H1 (cell line): ENCODE data around the gene OR2H1. TPM values are rescaled to one million over a fixed set of nuclear protein-coding genes. Genes with fewer than 3 reads are reported as not detected.

Experiments used
- CTCF ChIA-PET: fragments of 300-600 bp; sonication (Branson Sonifier 250); formaldehyde crosslinking; loops from one replicate; lab custom pipeline; 2021; ENCODE audit not compliant: partially characterized antibody; lab: Charles Lee
- POLR2A ChIA-PET: fragments of 300-600 bp; sonication (Branson Sonifier 250); formaldehyde crosslinking; loops from one replicate; lab custom pipeline; 2021; ENCODE audit warnings: inconsistent platforms; ENCODE audit not compliant: partially characterized antibody; lab: Charles Lee
- DNase-seq, 2 experiments: peaks; one replicate each; pipeline versions ENCODE4 v3.0.0 to v3.0.0-alpha.2; 2010 to 2022; ENCODE audit warnings: low spot score in 2 of 2, low read depth in 1 of 2, mixed read lengths in 1 of 2
- FAIRE-seq: peaks from 2 replicates; lab custom pipeline; 2011; peaks lifted over from hg19 to GRCh38; lab: Jason Lieb, UNC
- H2AFZ ChIP-seq: 2 replicates; pipeline ENCODE4 v1.8.1; 2012; ENCODE audit warnings: low read length, inconsistent platforms
- H2AK5ac ChIP-seq: 2 replicates; pipeline ENCODE4 v1.6.1; 2013; ENCODE audit warnings: low read depth, low read length
- H2BK120ac ChIP-seq: replicated peaks from 2 replicates; pipeline ENCODE3; 2013; ENCODE audit warnings: low read depth, low read length, inconsistent platforms
- H2BK12ac ChIP-seq: 2 replicates; pipeline ENCODE4 v1.6.1; 2013; ENCODE audit warnings: low read depth, low read length
- H2BK15ac ChIP-seq: 2 replicates; pipeline ENCODE4 v1.6.1; 2013; ENCODE audit warnings: low read length
- H2BK20ac ChIP-seq: 2 replicates; pipeline ENCODE4 v1.6.1; 2013; ENCODE audit warnings: low read length
- H2BK5ac ChIP-seq: 2 replicates; pipeline ENCODE4 v1.6.1; 2013; ENCODE audit warnings: low read depth, low read length
- H3K14ac ChIP-seq: 2 replicates; pipeline ENCODE4 v1.6.1; 2013; ENCODE audit warnings: inconsistent platforms; ENCODE audit not compliant: insufficient read length
- H3K18ac ChIP-seq: 2 replicates; pipeline ENCODE4 v1.6.1; 2013; ENCODE audit warnings: low read length; ENCODE audit errors: extremely low read depth
- H3K23ac ChIP-seq: 2 replicates; pipeline ENCODE4 v1.6.1; 2013; ENCODE audit warnings: inconsistent platforms; ENCODE audit not compliant: insufficient read length
- H3K23me2 ChIP-seq: 2 replicates; pipeline ENCODE4 v1.6.1; 2013; ENCODE audit warnings: low read depth, low read length
- H3K27ac ChIP-seq: 2 replicates; pipeline ENCODE4 v1.6.1; 2011; ENCODE audit warnings: low read depth, low read length, inconsistent platforms
- H3K27me3 ChIP-seq, 4 experiments: replicated peaks in 1 of 4; 1 replicate in 1 of 4; 2 replicates in 3 of 4; pipeline versions ENCODE4 v1.6.1 to v1.8.1; 2011 to 2013; ENCODE audit warnings: low read length in 3 of 4, mild to moderate bottlenecking in 3 of 4, inconsistent platforms in 2 of 4, mixed read lengths in 2 of 4, moderate library complexity in 1 of 4; ENCODE audit not compliant: control insufficient read depth in 3 of 4, insufficient read depth in 3 of 4; ENCODE audit errors: extremely low read depth in 1 of 4
- H3K36me3 ChIP-seq, 4 experiments: 2 replicates each; pipeline versions ENCODE4 v1.6.1 to v1.8.1; 2011 to 2013; ENCODE audit warnings: mild to moderate bottlenecking in 4 of 4, low read length in 3 of 4, moderate library complexity in 2 of 4, control low read depth in 1 of 4, inconsistent platforms in 1 of 4; ENCODE audit not compliant: insufficient read depth in 4 of 4, control insufficient read depth in 2 of 4
- H3K4ac ChIP-seq: replicated peaks from 2 replicates; pipeline ENCODE3; 2013; ENCODE audit warnings: low read length, low read depth, mixed read lengths, inconsistent platforms; ENCODE audit not compliant: insufficient read length
- H3K4me1 ChIP-seq, 4 experiments: replicated peaks in 1 of 4; 1 replicate in 1 of 4; 2 replicates in 3 of 4; pipeline versions ENCODE4 v1.6.1 to v1.8.1; 2011 to 2013; ENCODE audit warnings: low read length in 3 of 4, inconsistent platforms in 2 of 4, mixed read lengths in 1 of 4; ENCODE audit not compliant: insufficient read depth in 4 of 4, control insufficient read depth in 3 of 4
- H3K4me2 ChIP-seq, 2 experiments: 2 replicates each; pipeline versions ENCODE4 v1.6.1 to v1.8.1; 2011 to 2013; ENCODE audit warnings: low read depth in 2 of 2, low read length in 2 of 2, control low read depth in 1 of 2, inconsistent platforms in 1 of 2, mild to moderate bottlenecking in 1 of 2; ENCODE audit not compliant: insufficient read depth in 1 of 2
- H3K4me3 ChIP-seq, 4 experiments: fragments of 200-600, 300-600 bp in 1 of 4; sonication (generic), shearing (Covaris generic), sonication (Bioruptor Twin) in 1 of 4; 2 replicates each; pipeline versions ENCODE4 v1.5.1 to v1.8.1; 2011 to 2016; ENCODE audit warnings: low read length in 4 of 4, low read depth in 3 of 4, control low read depth in 2 of 4, inconsistent platforms in 2 of 4, mild to moderate bottlenecking in 2 of 4, mixed read lengths in 1 of 4, moderate library complexity in 1 of 4; ENCODE audit not compliant: insufficient read depth in 2 of 4; ENCODE audit errors: extremely low read depth in 1 of 4
- H3K56ac ChIP-seq: replicated peaks from 2 replicates; pipeline ENCODE3; 2013; ENCODE audit warnings: low read depth, mild to moderate bottlenecking, mixed read lengths, low read length, inconsistent platforms; ENCODE audit not compliant: insufficient read length
- H3K79me1 ChIP-seq: 2 replicates; pipeline ENCODE4 v1.6.1; 2013; ENCODE audit warnings: low read depth, low read length, control low read depth
- H3K79me2 ChIP-seq, 2 experiments: 2 replicates each; pipeline versions ENCODE4 v1.6.1 to v1.8.1; 2012 to 2013; ENCODE audit warnings: low read length in 2 of 2, mild to moderate bottlenecking in 2 of 2, inconsistent platforms in 1 of 2; ENCODE audit not compliant: insufficient read depth in 2 of 2, control insufficient read depth in 1 of 2
- H3K9ac ChIP-seq, 4 experiments: replicated peaks in 1 of 4; 1 replicate in 1 of 4; 2 replicates in 3 of 4; pipeline versions ENCODE4 v1.6.1 to v1.8.1; 2011 to 2013; ENCODE audit warnings: low read depth in 3 of 4, low read length in 3 of 4, control low read depth in 2 of 4, mild to moderate bottlenecking in 2 of 4, moderate library complexity in 2 of 4, inconsistent platforms in 1 of 4; ENCODE audit errors: extremely low read depth in 1 of 4
- H3K9me3 ChIP-seq, 2 experiments: 2 replicates each; pipeline versions ENCODE4 v1.6.1 to v1.8.1; 2012 to 2013; ENCODE audit warnings: mild to moderate bottlenecking in 2 of 2, moderate library complexity in 2 of 2, control low read depth in 1 of 2, inconsistent platforms in 1 of 2, low read depth in 1 of 2, low read length in 1 of 2, mixed read lengths in 1 of 2; ENCODE audit not compliant: insufficient read depth in 2 of 2
- H4K20me1 ChIP-seq, 2 experiments: replicated peaks in 1 of 2; 2 replicates each; pipeline versions ENCODE3 to v1.8.1; 2011 to 2013; ENCODE audit warnings: inconsistent platforms in 2 of 2, low read length in 2 of 2, mild to moderate bottlenecking in 1 of 2; ENCODE audit not compliant: insufficient read depth in 2 of 2, control insufficient read depth in 1 of 2
- H4K5ac ChIP-seq: 2 replicates; pipeline ENCODE4 v1.6.1; 2013; ENCODE audit warnings: low read length, low read depth, mixed read lengths, inconsistent platforms; ENCODE audit not compliant: insufficient read length
- H4K8ac ChIP-seq: 2 replicates; pipeline ENCODE4 v1.8.0; 2013; ENCODE audit warnings: mild to moderate bottlenecking, moderate library complexity, low read length, inconsistent platforms; ENCODE audit not compliant: insufficient read depth; ENCODE audit errors: extremely low read depth
- H4K91ac ChIP-seq: replicated peaks from 2 replicates; pipeline ENCODE3; 2013; ENCODE audit warnings: low read length, mixed read lengths, inconsistent platforms; ENCODE audit not compliant: insufficient read length
- BRCA1 ChIP-seq: IDR thresholded peaks from 2 replicates; pipeline ENCODE4 v1.6.1; 2012; ENCODE audit warnings: low read depth, low read length, improper control_type of control experiment
- CEBPB ChIP-seq: IDR thresholded peaks from 2 replicates; pipeline ENCODE4 v1.6.1; 2012; ENCODE audit warnings: low read depth, low read length
- JUND ChIP-seq: IDR thresholded peaks from 2 replicates; pipeline ENCODE4 v1.6.1; 2011; ENCODE audit warnings: mild to moderate bottlenecking, improper control_type of control experiment, low read length
- POU5F1 ChIP-seq: IDR thresholded peaks from 2 replicates; pipeline ENCODE4 v1.6.1; 2011; ENCODE audit warnings: low read depth, mild to moderate bottlenecking, low read length, moderate library complexity
- RFX5 ChIP-seq: IDR thresholded peaks from 2 replicates; pipeline ENCODE4 v1.6.1; 2011; ENCODE audit warnings: low read depth, low read length, improper control_type of control experiment, borderline replicate concordance
- SIX5 ChIP-seq: IDR thresholded peaks from 2 replicates; pipeline ENCODE4 v1.6.1; 2011; ENCODE audit warnings: mild to moderate bottlenecking, low read depth, low read length
- SP2 ChIP-seq: IDR thresholded peaks from 2 replicates; pipeline ENCODE4 v1.6.1; 2012; ENCODE audit warnings: mild to moderate bottlenecking, low read length, inconsistent platforms
- SRF ChIP-seq: IDR thresholded peaks from 2 replicates; pipeline ENCODE4 v1.6.1; 2011; ENCODE audit warnings: mild to moderate bottlenecking, low read depth, low read length, moderate library complexity
- WGBS, 2 experiments: shearing (Covaris generic) in 1 of 2; methylation state at CpG; one replicate each; pipeline versions ENCODE4 v1.1.6 to v1.1.7; 2013 to 2015; ENCODE audit warnings: low lambda C conversion rate in 2 of 2, mixed read lengths in 2 of 2, inconsistent platforms in 1 of 2, low coverage in 1 of 2, missing lambda C conversion rate in 1 of 2; ENCODE audit not compliant: insufficient replicate concordance in 2 of 2, insufficient coverage in 1 of 2, insufficient read length in 1 of 2; ENCODE audit errors: extremely low coverage in 1 of 2, missing lambda C conversion rate in 1 of 2; 5-methylcytosine and 5-hydroxymethylcytosine counted together
- polyA plus RNA-seq, 7 experiments: library from polyadenylated mRNA; depleted of rRNA in 3 of 7; stranded (reverse) in 5 of 7; unstranded in 2 of 7; fragments of >200 nt in 5 of 7; fragments of 200-250 nt in 2 of 7; gene quantifications; 1 replicate in 5 of 7; 2 replicates in 1 of 7; 4 replicates in 1 of 7; pipeline versions ENCODE4 v1.2.1 to v1.2.3, GENCODE V29; 2011 to 2013; ENCODE audit warnings: missing spikeins in 2 of 7, mixed read lengths in 2 of 7
- total RNA-seq: library from RNA; stranded (reverse); fragmentation: NEBNext Ultra II Directional; extraction: Animal tissue kit (Norgen Biotek cat#: 25700); gene quantifications from 2 replicates; pipeline ENCODE4 v1.2.1, GENCODE V29; 2021

Gene OR2H1
- total and polyA plus RNA-seq, 2 of the 8 experiments (the other 6 are each of a cell fraction or from before 2014, with no cell fraction given) = not detected

DNA sequence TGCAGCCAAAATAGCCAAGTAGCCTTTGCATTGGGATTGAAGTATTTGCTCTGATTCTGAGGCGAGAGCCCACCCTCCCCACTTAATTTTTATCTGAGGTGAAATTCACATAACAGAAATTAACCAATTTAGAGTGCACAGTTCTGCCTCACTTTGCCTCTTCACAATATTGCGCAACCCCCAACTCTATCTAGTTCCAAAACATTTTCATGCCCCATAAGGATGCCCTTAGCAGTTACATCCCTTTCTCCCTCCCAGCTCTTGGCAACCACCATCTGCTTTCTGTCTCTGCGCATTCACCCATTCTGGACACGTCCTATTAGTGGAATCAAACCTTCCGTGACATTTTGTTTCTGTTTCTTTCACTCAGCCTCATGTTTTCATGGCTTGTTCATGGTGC, 21.8 kb downstream of the OR2H1 start:
- no peak overlapping the region for H3K4ac ChIP-seq
- H3K27me3 ChIP-seq = no peaks in the 10 kb centered on the region
- H3K79me1 ChIP-seq = no peaks in the 10 kb centered on the region
- CTCF ChIA-PET = interaction anchor here (1.3 kb wide), 1 partner anchor 11 kb away, joined by 3 read pairs; no protein-coding TSS in a partner anchor
- no peak overlapping the region for H2AFZ ChIP-seq
- H4K91ac ChIP-seq = no peak overlapping the region
- H3K14ac ChIP-seq = no peak overlapping the region
- H4K20me1 ChIP-seq = no peaks in the 10 kb centered on the region
- TF ChIP-seq CEBPB (peak; percentile 92), SP2 (no peak), POU5F1 (no peak), JUND (no peak), BRCA1 (no peak), SIX5 (no peak), RFX5 (no peak), SRF (no peak)
- H4K5ac ChIP-seq = no peak overlapping the region
- no peak overlapping the region for H3K4me2 ChIP-seq
- no peak for DNase-seq
- H3K9me3 ChIP-seq = no peaks in the 10 kb centered on the region
- no peak overlapping the region for H3K18ac ChIP-seq
- H2BK15ac ChIP-seq = no peak overlapping the region
- no peaks in the 10 kb centered on the region for H3K23me2 ChIP-seq
- no peaks in the 10 kb centered on the region for H3K4me1 ChIP-seq
- no peak overlapping the region for H3K9ac ChIP-seq
- H3K27ac ChIP-seq = no peak overlapping the region
- no peak overlapping the region for H2BK12ac ChIP-seq
- no peaks in the 10 kb centered on the region for H3K79me2 ChIP-seq
- no peaks in the 10 kb centered on the region for H3K36me3 ChIP-seq
- H2BK5ac ChIP-seq = no peak overlapping the region
- H2AK5ac ChIP-seq = no peak overlapping the region
- no peak overlapping the region for H3K4me3 ChIP-seq
- no peak overlapping the region for H2BK20ac ChIP-seq
- no peak overlapping the region for H2BK120ac ChIP-seq
- WGBS, 2 experiments = 94% methylated on average over 5 of the region's 5 CpGs; no CpG with 5 or more reads in 1 of the 2 experiments
- FAIRE-seq = no peak
- no peak overlapping the region for H3K23ac ChIP-seq
- no peak overlapping the region for H3K56ac ChIP-seq
- POLR2A ChIA-PET = no interaction called here
- H4K8ac ChIP-seq = no peak overlapping the region
